Sigmoid colon (tissue), 4 donors: ENCODE measurements around the gene IQCE.

Experiments used
- EP300 ChIP-seq, 4 donors: sonication (generic); formaldehyde crosslinking; IDR thresholded peaks; one replicate each; pipeline ENCODE4 v1.6.1; 2017; ENCODE audit warnings: antibody characterized with exemption in 4 of 4
- POLR2A ChIP-seq, 2 donors: fragments of 450-650 bp; IDR thresholded peaks; one replicate each; pipeline ENCODE4 v1.6.1; 2016; ENCODE audit warnings: antibody characterized with exemption in 2 of 2, mild to moderate bottlenecking in 2 of 2, moderate library complexity in 2 of 2
- POLR2AphosphoS5 ChIP-seq, 4 donors: sonication (generic); formaldehyde crosslinking; IDR thresholded peaks; one replicate each; pipeline ENCODE4 v1.6.1; 2017; ENCODE audit warnings: antibody characterized with exemption in 4 of 4
- TF ChIP-seq, protein P1 (sequence below), 4 experiments: fragments of 450-650 bp in 3 of 4; fragments of 200-600 bp in 1 of 4; IDR thresholded peaks; one replicate each; pipeline ENCODE4 v1.5.1; 2016 to 2019; ENCODE audit warnings: antibody characterized with exemption in 4 of 4, mild to moderate bottlenecking in 3 of 4, moderate library complexity in 2 of 4

DNA sequence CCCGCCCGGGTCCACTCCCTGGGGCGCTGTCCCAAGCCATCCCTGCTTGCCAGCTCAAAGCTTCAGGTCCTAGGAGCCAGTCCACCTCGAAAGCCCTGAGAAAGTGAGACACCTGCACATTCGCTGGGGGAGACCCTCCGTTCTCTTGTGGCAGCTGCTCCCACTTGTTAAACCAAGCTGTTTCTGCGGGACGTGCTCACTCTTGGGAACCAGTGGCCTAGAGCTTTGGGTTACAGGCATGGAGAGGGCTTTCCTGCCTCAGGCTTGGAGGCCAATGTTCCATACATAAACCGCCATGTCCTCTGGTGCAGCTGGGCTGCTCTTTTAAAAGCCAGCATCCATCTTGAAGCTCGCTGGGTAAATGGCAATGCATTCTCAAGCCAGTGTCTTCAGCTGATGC, 53.1 kb downstream of the IQCE start:
- TF ChIP-seq POLR2A (IDR thresholded peaks at IDR 0.05) (no peak), POLR2AphosphoS5 (IDR thresholded peaks at IDR 0.05) (no peak), EP300 (IDR thresholded peaks at IDR 0.05) (no peak)
- TF ChIP-seq, protein P1, sequence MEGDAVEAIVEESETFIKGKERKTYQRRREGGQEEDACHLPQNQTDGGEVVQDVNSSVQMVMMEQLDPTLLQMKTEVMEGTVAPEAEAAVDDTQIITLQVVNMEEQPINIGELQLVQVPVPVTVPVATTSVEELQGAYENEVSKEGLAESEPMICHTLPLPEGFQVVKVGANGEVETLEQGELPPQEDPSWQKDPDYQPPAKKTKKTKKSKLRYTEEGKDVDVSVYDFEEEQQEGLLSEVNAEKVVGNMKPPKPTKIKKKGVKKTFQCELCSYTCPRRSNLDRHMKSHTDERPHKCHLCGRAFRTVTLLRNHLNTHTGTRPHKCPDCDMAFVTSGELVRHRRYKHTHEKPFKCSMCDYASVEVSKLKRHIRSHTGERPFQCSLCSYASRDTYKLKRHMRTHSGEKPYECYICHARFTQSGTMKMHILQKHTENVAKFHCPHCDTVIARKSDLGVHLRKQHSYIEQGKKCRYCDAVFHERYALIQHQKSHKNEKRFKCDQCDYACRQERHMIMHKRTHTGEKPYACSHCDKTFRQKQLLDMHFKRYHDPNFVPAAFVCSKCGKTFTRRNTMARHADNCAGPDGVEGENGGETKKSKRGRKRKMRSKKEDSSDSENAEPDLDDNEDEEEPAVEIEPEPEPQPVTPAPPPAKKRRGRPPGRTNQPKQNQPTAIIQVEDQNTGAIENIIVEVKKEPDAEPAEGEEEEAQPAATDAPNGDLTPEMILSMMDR (IDR thresholded peaks at IDR 0.05): no peak
